WTC11 (cell line): ENCODE results near the gene ZNF324. TPM values are rescaled to one million over a fixed set of nuclear protein-coding genes. Genes with fewer than 3 reads are reported as not detected.

ENCODE experiments used
- ATAC-seq: fragments of 200-7000 bp; cut with Tn5 transposase; 2 replicates; pipeline ENCODE4 v1.10.0; 2021; ENCODE audit warnings: mild to moderate bottlenecking, moderate library complexity
- CTCF ChIA-PET: fragments of 300-600 bp; sonication (Branson Sonifier 250); formaldehyde crosslinking; loops from one replicate; lab custom pipeline; 2021; ENCODE audit warnings: antibody characterized with exemption; lab: Charles Lee
- POLR2A ChIA-PET: fragments of 350-600 bp; sonication (Branson Sonifier 250); formaldehyde crosslinking; loops from one replicate; lab custom pipeline; 2021; ENCODE audit warnings: antibody characterized with exemption; lab: Charles Lee
- DNase-seq: peaks from one replicate; pipeline ENCODE4 v3.0.0; 2021; ENCODE audit warnings: low spot score
- H3K27ac Mint-ChIP-seq: 2 replicates; pipeline ENCODE4 v1.8.0; 2021; ENCODE audit warnings: mixed read lengths
- H3K27me3 Mint-ChIP-seq: 2 replicates; pipeline ENCODE4 v1.8.0; 2021; ENCODE audit warnings: low read depth, mild to moderate bottlenecking, moderate library complexity, mixed read lengths
- H3K36me3 Mint-ChIP-seq: 2 replicates; pipeline ENCODE4 v1.8.0; 2021; ENCODE audit warnings: mixed read lengths
- H3K4me1 Mint-ChIP-seq: 2 replicates; pipeline ENCODE4 v1.8.0; 2022; ENCODE audit warnings: mixed read lengths
- H3K4me3 Mint-ChIP-seq: 2 replicates; pipeline ENCODE4 v1.8.0; 2021; ENCODE audit warnings: mild to moderate bottlenecking, moderate library complexity, mixed read lengths
- H3K9me3 Mint-ChIP-seq: 2 replicates; pipeline ENCODE4 v1.8.0; 2021; ENCODE audit warnings: mixed read lengths
- ESRRA ChIP-seq: sonication (generic); formaldehyde crosslinking; IDR thresholded peaks from 2 replicates; pipeline ENCODE4 v1.8.1; 2022; ENCODE audit warnings: mild to moderate bottlenecking, missing genetic modification reagents, borderline replicate concordance
- FOXJ3 ChIP-seq: sonication (generic); formaldehyde crosslinking; IDR thresholded peaks from 2 replicates; pipeline ENCODE4 v1.9.0; 2021; ENCODE audit warnings: missing genetic modification reagents, mild to moderate bottlenecking, borderline replicate concordance
- FOXP1 ChIP-seq: sonication (generic); formaldehyde crosslinking; IDR thresholded peaks from 2 replicates; pipeline ENCODE4 v1.8.0; 2022; ENCODE audit warnings: missing genetic modification reagents, mild to moderate bottlenecking, moderate library complexity, borderline replicate concordance
- NR1H2 ChIP-seq: sonication (generic); formaldehyde crosslinking; IDR thresholded peaks from 2 replicates; pipeline ENCODE4 v1.9.0; 2021; ENCODE audit warnings: mild to moderate bottlenecking, moderate library complexity, missing genetic modification reagents
- SOX15 ChIP-seq: fragments of 250-450 bp; sonication (Bioruptor Pico); IDR thresholded peaks from 2 replicates; pipeline ENCODE4 v1.9.0; 2021; ENCODE audit warnings: mild to moderate bottlenecking
- TCF7 ChIP-seq: sonication (generic); formaldehyde crosslinking; IDR thresholded peaks from 2 replicates; pipeline ENCODE4 v1.8.0; 2022; ENCODE audit warnings: mild to moderate bottlenecking, low read depth, missing genetic modification reagents, moderate library complexity
- TEAD1 ChIP-seq: sonication (generic); formaldehyde crosslinking; IDR thresholded peaks from 2 replicates; pipeline ENCODE4 v1.8.0; 2022; ENCODE audit warnings: mild to moderate bottlenecking, missing genetic modification reagents
- ZNF138 ChIP-seq: sonication (generic); formaldehyde crosslinking; conservative IDR thresholded peaks from 2 replicates; pipeline ENCODE4 v1.8.1; 2022; ENCODE audit warnings: mild to moderate bottlenecking, moderate library complexity, missing genetic modification reagents
- total RNA-seq: library from RNA; stranded (reverse); gene quantifications from 3 replicates; pipeline ENCODE4 v1.2.3, GENCODE V29; 2021
- TF ChIP-seq, protein P1 (sequence below): sonication (generic); formaldehyde crosslinking; IDR thresholded peaks from 2 replicates; pipeline ENCODE4 v1.8.1; 2023; ENCODE audit warnings: mild to moderate bottlenecking, missing genetic modification reagents
- TF ChIP-seq, protein P2 (sequence below): sonication (generic); formaldehyde crosslinking; IDR thresholded peaks from 2 replicates; pipeline ENCODE4 v1.8.1; 2023; ENCODE audit warnings: mild to moderate bottlenecking, moderate library complexity, missing genetic modification reagents
- TF ChIP-seq, protein P3 (sequence below): sonication (generic); formaldehyde crosslinking; conservative IDR thresholded peaks from 2 replicates; pipeline ENCODE4 v1.8.1; 2022; ENCODE audit warnings: mild to moderate bottlenecking, missing genetic modification reagents
- TF ChIP-seq, protein P4 (sequence below): fragments of 250-450 bp; sonication (Bioruptor Pico); conservative IDR thresholded peaks from 2 replicates; pipeline ENCODE4 v1.9.0; 2021; ENCODE audit warnings: mild to moderate bottlenecking
- TF ChIP-seq, protein P5 (sequence below): sonication (generic); formaldehyde crosslinking; IDR thresholded peaks from 2 replicates; pipeline ENCODE4 v1.8.0; 2022; ENCODE audit warnings: missing genetic modification reagents

The ZNF324 gene
- total RNA-seq, 1 experiment from 2014 or later, result 5.9 TPM

DNA sequence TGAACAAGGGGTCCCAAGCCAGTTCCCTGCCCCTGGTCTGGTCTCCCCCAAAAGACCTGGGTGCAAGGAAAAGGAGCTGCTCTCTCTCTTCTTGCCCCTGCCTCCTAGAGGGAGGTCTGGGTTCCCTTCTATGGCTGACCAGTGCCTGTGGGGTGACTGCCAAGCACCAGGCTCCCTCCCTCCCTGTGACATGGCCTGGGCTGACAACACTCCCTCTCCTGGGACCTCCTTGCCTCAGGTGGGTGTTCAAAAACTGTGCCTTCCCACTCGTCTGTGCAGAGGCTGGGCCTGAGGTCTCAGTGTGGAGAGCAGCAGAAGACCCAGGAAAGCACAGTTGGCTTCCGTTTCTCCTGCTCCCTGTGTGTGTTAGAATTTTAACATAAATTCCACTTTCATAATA, 14.0 kb downstream of the ZNF324 start:
- no peaks in the 10 kb centered on the region for H3K36me3 Mint-ChIP-seq
- H3K9me3 Mint-ChIP-seq, result no peaks in the 10 kb centered on the region
- ChIA-PET POLR2A (no interaction called here), CTCF (interaction anchor here (0.8 kb wide), 1 partner anchor 38 kb away, joined by 3 read pairs; the partner anchor contains the start of gene ZBTB45)
- DNase-seq, result no peak
- no peaks in the 10 kb centered on the region; the same call in none of the 2 replicates for H3K27me3 Mint-ChIP-seq
- no peak for TF ChIP-seq FOXP1
- no peak overlapping the region for H3K27ac Mint-ChIP-seq
- ATAC-seq, result no peak
- peaks cover 5% of the 10 kb centered on the region for H3K4me1 Mint-ChIP-seq
- no peak overlapping the region for H3K4me3 Mint-ChIP-seq

DNA sequence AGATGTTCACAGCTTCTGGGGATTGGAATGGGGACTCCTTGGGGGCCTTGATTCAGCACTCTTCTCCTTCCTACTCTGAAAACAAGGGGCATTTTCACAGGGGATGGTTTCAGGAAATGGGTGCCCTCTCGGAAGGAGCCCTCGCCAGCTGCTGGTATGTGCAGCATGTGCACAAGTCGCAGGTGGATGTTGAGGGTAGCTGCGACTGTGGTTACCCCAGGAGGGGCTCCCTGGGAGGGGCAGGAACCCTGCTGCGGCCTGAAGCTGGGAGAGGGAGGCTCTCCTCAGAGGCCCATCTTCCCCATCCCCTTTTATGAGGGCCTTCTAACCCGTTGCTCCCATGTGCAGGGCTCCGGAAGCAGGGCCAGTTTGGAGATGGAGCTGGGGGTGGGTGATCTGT, 15.5 kb downstream of the ZNF324 start:
- H3K27ac Mint-ChIP-seq, result no peak overlapping the region
- H3K27me3 Mint-ChIP-seq, result no peaks in the 10 kb centered on the region; the same call in none of the 2 replicates
- H3K4me3 Mint-ChIP-seq, result no peak overlapping the region
- CTCF ChIA-PET, result interaction anchor here (0.6 to 1.1 kb wide), 2 partner anchors 37 to 38 kb away, joined by 3 read pairs; no protein-coding TSS in a partner anchor
- DNase-seq (no peak), ATAC-seq (no peak)
- TF ChIP-seq FOXJ3 (CRISPR knock-in tag) (no peak), ESRRA (CRISPR knock-in tag) (no peak), TCF7 (CRISPR knock-in tag) (no peak), TEAD1 (CRISPR knock-in tag) (no peak), NR1H2 (CRISPR knock-in tag) (no peak), SOX15 (CRISPR knock-in tag) (no peak), ZNF138 (CRISPR knock-in tag) (no peak)
- TF ChIP-seq, protein P1, sequence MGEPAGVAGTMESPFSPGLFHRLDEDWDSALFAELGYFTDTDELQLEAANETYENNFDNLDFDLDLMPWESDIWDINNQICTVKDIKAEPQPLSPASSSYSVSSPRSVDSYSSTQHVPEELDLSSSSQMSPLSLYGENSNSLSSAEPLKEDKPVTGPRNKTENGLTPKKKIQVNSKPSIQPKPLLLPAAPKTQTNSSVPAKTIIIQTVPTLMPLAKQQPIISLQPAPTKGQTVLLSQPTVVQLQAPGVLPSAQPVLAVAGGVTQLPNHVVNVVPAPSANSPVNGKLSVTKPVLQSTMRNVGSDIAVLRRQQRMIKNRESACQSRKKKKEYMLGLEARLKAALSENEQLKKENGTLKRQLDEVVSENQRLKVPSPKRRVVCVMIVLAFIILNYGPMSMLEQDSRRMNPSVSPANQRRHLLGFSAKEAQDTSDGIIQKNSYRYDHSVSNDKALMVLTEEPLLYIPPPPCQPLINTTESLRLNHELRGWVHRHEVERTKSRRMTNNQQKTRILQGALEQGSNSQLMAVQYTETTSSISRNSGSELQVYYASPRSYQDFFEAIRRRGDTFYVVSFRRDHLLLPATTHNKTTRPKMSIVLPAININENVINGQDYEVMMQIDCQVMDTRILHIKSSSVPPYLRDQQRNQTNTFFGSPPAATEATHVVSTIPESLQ, result no peak
- TF ChIP-seq, protein P2, sequence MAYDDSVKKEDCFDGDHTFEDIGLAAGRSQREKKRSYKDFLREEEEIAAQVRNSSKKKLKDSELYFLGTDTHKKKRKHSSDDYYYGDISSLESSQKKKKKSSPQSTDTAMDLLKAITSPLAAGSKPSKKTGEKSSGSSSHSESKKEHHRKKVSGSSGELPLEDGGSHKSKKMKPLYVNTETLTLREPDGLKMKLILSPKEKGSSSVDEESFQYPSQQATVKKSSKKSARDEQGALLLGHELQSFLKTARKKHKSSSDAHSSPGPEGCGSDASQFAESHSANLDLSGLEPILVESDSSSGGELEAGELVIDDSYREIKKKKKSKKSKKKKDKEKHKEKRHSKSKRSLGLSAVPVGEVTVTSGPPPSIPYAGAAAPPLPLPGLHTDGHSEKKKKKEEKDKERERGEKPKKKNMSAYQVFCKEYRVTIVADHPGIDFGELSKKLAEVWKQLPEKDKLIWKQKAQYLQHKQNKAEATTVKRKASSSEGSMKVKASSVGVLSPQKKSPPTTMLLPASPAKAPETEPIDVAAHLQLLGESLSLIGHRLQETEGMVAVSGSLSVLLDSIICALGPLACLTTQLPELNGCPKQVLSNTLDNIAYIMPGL (CRISPR knock-in tag), result no peak
- TF ChIP-seq, protein P3, sequence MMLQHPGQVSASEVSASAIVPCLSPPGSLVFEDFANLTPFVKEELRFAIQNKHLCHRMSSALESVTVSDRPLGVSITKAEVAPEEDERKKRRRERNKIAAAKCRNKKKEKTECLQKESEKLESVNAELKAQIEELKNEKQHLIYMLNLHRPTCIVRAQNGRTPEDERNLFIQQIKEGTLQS (CRISPR knock-in tag), result no peak
- TF ChIP-seq, protein P4, sequence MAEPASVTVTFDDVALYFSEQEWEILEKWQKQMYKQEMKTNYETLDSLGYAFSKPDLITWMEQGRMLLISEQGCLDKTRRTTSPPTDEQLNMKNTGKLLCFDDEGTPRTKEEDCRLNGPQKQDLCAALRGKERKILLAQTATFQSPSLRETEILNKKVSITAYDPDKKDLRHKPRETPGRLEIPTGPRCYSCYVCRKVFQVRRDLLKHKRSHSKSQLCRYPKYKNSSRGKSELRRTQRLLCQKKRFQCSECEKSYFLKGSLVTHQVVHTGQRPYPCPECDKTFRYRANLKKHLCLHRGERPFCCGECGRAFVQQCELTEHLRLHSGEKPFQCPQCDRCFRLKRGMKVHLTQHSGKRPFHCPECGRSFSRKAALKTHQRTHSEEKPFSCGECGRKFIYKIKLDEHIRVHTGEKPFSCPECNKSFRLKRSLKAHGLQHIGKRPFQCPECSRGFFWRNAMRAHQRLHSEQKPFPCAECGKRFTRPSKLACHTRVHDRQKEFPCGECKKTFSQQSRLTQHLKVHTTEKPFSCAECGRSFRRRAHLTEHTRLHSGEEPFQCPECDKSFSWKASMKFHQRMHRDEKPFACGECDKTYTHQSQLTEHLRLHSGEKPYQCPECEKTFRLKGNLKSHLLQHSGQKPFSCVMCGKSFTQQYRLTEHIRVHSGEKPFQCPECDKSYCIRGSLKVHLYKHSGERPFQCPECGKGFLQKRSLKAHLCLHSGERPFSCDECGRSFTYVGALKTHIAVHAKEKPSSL, result no peak
- TF ChIP-seq, protein P5, sequence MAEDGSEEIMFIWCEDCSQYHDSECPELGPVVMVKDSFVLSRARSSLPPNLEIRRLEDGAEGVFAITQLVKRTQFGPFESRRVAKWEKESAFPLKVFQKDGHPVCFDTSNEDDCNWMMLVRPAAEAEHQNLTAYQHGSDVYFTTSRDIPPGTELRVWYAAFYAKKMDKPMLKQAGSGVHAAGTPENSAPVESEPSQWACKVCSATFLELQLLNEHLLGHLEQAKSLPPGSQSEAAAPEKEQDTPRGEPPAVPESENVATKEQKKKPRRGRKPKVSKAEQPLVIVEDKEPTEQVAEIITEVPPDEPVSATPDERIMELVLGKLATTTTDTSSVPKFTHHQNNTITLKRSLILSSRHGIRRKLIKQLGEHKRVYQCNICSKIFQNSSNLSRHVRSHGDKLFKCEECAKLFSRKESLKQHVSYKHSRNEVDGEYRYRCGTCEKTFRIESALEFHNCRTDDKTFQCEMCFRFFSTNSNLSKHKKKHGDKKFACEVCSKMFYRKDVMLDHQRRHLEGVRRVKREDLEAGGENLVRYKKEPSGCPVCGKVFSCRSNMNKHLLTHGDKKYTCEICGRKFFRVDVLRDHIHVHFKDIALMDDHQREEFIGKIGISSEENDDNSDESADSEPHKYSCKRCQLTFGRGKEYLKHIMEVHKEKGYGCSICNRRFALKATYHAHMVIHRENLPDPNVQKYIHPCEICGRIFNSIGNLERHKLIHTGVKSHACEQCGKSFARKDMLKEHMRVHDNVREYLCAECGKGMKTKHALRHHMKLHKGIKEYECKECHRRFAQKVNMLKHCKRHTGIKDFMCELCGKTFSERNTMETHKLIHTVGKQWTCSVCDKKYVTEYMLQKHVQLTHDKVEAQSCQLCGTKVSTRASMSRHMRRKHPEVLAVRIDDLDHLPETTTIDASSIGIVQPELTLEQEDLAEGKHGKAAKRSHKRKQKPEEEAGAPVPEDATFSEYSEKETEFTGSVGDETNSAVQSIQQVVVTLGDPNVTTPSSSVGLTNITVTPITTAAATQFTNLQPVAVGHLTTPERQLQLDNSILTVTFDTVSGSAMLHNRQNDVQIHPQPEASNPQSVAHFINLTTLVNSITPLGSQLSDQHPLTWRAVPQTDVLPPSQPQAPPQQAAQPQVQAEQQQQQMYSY (CRISPR knock-in tag), result no peak
- H3K9me3 Mint-ChIP-seq, result peaks cover 4% of the 10 kb centered on the region; the same call in 1 of the 2 replicates
- H3K4me1 Mint-ChIP-seq, result no peaks in the 10 kb centered on the region
- POLR2A ChIA-PET, result no interaction called here
- H3K36me3 Mint-ChIP-seq, result no peaks in the 10 kb centered on the region
